Stimulated activated CD4-positive, alpha-beta T cell treated with anti-CD3 and anti-CD28 coated beads, Interleukin-15, amount 100 ng/mL, for 48 hours (primary cell): ENCODE measurements around the gene TMC1.
"Not testable (repeated sequence)": the region's sequence is repeated elsewhere in the genome, so short reads cannot be mapped to it uniquely, and the experiment has no call there.

ENCODE experiments used
- DNase-seq, 2 donors: peaks; one replicate each; pipeline ENCODE4 v3.0.0-alpha.2; 2020; ENCODE audit warnings: low read depth in 2 of 2

TMC1 gene

DNA sequence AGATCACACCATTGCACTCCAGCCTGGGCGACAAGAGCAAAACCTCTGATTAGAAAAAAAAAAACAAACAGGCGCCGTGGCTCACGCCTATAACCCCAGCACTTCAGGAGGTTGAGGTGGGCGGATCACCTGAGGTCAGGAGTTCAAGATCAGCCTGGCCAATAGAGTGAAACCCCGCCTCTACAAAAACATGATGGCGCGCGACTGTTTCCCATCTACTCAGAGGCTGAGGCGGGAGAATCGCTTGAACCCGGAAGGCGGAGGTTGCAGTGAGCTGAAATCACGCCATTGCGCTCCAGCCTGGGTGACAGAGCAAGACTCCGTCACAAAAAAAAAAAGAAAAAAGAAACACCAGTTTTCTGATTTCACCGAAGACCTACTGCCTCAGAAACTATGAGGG lies at the start of gene TMC1:
TSS of gene TMC1 (plus strand) at position 193 of the 400 bp plus-strand sequence. CDS start 127,041 bp downstream, outside the sequence.
- DNase-seq, result not testable (repeated sequence)

GRCh38 chr9:72473474-72474261 lies 47.7 kb upstream of the TMC1 start:
- DNase-seq, result no peak

GRCh38 chr9:72474676-72475075 lies 46.7 kb upstream of the TMC1 start:
- DNase-seq, result no peak

DNA sequence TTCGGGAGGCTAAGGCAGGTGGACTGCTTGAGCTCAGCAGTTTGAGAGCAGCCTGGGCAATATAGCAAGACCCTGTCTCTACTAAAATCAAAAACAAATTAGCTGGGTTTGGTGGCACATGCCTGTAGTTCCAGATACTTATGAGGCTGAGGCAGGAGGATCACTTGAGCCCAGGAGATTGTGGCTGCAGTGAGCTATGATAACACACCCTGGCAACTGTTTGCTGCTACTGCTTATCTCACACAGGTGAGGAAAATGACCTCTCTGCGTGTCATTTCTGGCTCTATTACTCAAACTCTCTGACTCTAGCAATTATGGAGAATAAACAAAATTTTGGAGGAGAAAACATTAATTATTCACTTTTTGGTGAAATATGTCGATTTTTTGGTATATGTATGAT lies 45.3 kb upstream of the TMC1 start:
- no peak for DNase-seq

DNA sequence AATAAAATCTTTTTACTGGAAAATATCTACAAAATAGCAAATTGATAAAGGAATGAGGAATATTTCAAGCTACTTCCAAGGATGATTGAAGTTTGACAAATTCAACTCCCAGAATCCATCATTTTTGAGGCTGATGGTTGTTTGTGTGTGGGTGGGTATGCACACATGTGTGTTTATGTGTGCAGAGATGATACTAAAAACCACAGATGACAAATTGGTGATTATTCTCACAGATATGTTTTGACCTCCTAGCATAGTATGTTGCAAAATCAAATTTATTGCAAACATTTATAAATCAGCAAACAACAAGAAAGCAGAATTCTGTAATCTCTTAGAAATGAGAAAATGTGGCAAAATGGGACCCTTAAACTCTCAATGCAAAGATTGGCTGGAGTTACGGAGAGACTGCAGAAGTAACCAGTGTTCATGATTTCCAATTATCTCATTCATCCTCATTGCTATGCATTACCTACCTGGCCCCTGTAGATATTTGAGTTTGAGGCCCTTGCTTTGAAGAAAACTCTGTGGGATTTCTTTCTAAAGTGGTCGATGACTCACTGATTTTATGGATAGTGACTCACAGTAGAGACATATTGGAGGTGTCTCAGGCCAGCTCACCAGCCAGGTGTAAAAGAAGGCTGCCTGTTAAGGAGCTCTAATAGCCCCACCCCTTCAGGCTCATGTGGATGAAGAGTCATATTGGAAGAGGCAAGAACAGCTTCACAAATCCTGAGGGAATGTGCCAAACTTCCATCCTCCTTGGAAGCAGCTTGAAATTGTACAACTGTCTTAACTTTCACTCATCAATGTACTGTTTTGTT lies 44.6 kb upstream of the TMC1 start:
- DNase-seq, result peak; percentile 11 to 17

DNA sequence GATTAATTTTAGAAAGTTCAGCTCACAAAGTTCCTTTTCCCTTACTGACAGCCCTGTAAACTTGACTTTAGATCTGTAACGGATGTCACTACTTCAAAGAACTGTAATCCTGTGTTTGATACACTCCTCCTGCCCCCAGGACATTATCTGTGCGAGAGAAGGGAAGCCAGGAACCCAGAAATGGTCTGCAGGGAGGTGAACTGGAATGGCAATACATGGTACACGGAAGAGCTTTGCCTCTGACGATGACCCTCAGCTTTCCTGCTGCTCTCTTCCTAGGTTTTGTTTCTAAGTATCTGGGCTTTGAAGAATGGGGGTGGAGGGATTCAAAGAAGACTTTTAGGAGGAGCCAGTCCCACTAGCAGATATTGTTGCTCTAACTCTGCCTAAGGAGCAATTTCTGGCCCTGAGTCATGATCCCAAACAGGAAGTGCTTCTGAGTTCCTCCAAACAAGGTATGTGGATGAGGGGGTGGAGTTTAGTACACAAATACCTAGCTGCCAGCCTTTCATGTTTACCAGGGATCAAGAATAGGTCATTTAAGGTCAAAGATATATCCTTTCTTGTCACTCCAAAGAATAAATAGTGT lies 43.4 kb upstream of the TMC1 start:
- no peak for DNase-seq

GRCh38 chr9:72478966-72479365 lies 42.4 kb upstream of the TMC1 start:
- no peak for DNase-seq

- not testable (repeated sequence) for DNase-seq
Observed at GRCh38 chr9:72480261-72480660, 41.1 kb upstream of the TMC1 start.

- no peak for DNase-seq
Observed at GRCh38 chr9:72480921-72481320, 40.5 kb upstream of the TMC1 start.

- DNase-seq, result no peak
Observed at GRCh38 chr9:72485821-72486593, 35.4 kb upstream of the TMC1 start.

DNA sequence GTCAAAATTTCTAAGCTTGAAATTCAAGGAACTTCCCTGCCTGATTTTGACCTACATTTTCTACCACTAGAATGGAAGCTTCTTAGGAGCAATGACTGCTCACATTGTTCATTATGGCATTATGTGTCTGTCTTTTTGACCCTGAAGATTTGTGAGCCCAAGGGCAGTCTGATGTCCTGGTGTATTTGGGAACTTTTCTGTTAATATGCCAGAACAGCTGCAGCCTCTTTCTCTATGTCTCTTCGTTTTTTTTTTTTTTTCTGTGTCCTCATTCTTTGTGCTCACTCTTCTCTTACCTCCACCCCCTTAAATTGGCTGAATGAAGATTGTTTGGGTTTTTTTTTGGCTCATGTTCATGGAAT lies 34.8 kb upstream of the TMC1 start:
- DNase-seq, result no peak

DNA sequence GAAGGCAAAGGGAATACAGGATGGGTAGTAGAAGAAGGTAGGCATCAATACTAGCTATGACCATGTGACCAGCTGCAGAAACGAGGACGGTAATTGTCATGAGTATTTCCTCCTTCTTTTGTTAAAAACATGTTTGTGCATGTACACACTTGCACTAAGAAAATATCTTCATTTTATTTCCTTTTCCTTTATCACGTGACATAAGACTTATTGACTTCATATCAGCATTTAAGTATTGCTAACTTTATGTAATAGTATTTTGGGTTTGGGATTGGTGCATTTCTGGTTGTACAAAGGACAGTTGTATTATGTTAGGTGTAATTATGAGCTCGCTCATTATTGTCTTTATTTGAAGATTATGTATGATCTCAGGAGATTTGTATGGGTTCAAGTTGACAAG lies 33.7 kb upstream of the TMC1 start:
- not testable (repeated sequence) for DNase-seq

GRCh38 chr9:72489986-72490385 lies 31.4 kb upstream of the TMC1 start:
- no peak for DNase-seq

DNA sequence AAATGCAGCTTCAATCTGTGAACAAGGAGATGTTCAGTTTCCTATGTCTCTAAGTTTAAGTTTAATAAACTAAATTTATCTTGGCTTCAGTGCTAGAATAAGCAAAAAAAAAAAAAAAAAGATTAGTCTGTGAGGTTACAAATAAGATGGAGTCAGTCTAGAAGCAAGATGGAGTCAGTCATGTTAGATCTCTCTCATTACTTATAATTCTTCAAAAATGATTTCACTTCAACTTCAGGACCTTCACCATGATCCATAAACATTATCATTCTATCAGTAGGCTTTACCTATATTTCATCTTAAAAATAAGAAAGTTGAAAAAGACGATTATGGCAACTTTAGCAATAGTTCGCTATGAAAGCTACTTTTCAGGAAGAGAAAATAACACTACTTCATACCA lies 30.2 kb upstream of the TMC1 start:
- no peak for DNase-seq

- DNase-seq, result no peak
Observed at GRCh38 chr9:72494051-72494450, 27.4 kb upstream of the TMC1 start.

- DNase-seq, result no peak
Observed at GRCh38 chr9:72497447-72498046, 23.9 kb upstream of the TMC1 start.

- DNase-seq, result no peak
Observed at GRCh38 chr9:72506615-72507014, 14.8 kb upstream of the TMC1 start.

- no peak for DNase-seq
Observed at GRCh38 chr9:72509053-72509452, 12.4 kb upstream of the TMC1 start.

DNA sequence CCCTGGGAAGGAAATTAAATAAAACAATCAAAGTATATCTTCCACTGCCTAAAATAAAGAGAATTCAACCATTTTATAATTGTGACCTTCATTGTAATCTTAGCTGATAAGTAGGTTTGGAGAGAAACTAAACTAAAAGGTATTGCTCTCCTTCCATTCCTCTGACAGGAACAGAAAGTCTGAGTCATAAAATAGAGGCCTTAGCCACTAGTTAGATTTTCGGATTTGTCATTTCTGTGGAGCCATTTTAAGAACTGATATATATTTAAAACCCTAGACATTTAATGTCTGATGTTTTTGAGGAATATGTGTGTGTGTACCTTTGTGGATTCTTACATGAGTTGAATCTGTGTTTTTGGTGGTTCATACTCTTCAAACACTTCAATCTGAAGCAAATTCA lies 11.8 kb upstream of the TMC1 start:
- DNase-seq, result no peak

DNA sequence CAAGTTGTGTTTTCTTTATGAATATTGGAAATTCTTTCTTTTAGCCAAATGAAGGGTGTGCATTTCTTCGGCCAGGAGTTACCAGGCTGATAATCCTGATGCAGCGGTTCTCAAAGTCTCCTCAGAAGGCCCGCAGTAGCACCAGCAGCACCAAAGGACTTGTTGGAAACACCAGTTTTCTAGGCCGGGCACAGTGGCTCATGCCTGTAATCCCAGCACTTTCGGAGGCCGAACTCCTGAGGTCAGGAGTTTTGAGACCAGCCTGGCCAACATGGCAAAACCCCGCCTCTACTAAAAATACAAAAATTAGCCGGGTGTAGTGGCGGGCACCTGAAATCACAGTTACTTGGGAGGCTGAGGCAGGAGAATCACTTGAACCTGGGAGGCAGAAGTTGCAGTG lies 397 bp upstream of the TMC1 start:
- not testable (repeated sequence) for DNase-seq

DNA sequence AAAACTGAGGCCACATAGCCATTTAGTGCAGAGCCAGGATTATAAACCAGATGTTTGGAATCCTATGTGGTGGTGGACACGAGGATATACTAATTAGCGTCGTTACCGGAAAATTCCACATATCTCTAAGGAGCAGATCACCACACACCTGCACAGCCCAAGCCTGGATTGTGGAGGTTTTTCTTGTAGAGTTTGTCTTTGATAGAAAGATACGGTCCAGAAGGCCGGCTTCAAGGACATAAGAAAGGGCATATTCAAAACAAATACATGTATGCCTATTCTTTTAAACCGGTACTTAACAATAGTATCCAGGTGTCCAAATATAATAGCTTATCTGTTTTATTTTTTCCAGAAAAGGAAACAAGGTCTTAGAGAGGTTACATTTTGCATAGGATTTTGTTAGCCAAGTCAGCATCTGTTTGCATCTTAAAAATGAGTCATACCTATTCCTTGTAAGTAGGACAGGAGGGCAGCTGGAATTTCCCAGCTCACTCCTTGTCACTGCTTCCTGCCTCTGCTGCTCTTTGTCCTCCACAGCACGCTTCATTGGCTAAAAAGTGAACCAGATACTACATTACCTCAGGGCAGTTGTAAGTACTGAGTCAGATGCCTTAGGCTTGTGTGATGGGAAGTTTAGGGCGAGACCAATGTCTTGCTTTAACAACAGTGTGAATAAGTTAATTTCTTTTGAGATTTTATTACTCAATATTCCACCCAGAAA lies 3.6 kb downstream of the TMC1 start:
- peak; percentile 16 to 25 for DNase-seq
